ENCODE results near the gene CYBC1.

CYBC1 gene

GRCh38 chr17:82475458-82475857, 24.9 kb upstream of the CYBC1 start:
- no peaks in the 10 kb centered on the region for H3K4me1 ChIP-seq (ENCODE audit: control insufficient read depth, low read length)
- H3K36me3 ChIP-seq (ENCODE audit: control insufficient read depth, low read length) = peaks cover 62% of the 10 kb centered on the region
- H4K20me1 ChIP-seq (ENCODE audit: control insufficient read depth, insufficient read depth, low read depth, low read length) = no peaks in the 10 kb centered on the region
- H3K27ac ChIP-seq (ENCODE audit: low read depth, low read length) = no peak overlapping the region
- H3K9me2 ChIP-seq (replicated peaks; ENCODE audit: control insufficient read depth, low read length) = no peaks in the 10 kb centered on the region
- H3K4me2 ChIP-seq (ENCODE audit: low read length) = no peak overlapping the region
- no peaks in the 10 kb centered on the region for H3F3A ChIP-seq (ENCODE audit: control insufficient read depth, insufficient read depth)
- H3K79me2 ChIP-seq (ENCODE audit: control insufficient read depth, low read length) = no peaks in the 10 kb centered on the region
- no peaks in the 10 kb centered on the region for H3K27me3 ChIP-seq (ENCODE audit: control insufficient read depth, low read length)
- H3K4me3 ChIP-seq (ENCODE audit: low read length) = no peak overlapping the region
- H3K9me3 ChIP-seq (ENCODE audit: control insufficient read depth, insufficient read depth, low read length) = no peaks in the 10 kb centered on the region
- TF ChIP-seq EZH2phosphoT487 (IDR thresholded peaks at IDR 0.05; ENCODE audit: borderline replicate concordance, low read length) (no peak), CTCF (IDR thresholded peaks at IDR 0.05; ENCODE audit: low read depth, low read length, poor library complexity, severe bottlenecking) (no peak)

- Histone ChIP-seq H4K20me1 (ENCODE audit: control insufficient read depth, insufficient read depth, low read depth, low read length) (no peaks in the 10 kb centered on the region), H3K9me2 (replicated peaks; ENCODE audit: control insufficient read depth, low read length) (no peaks in the 10 kb centered on the region), H3K4me2 (ENCODE audit: low read length) (no peak overlapping the region), H3K4me3 (ENCODE audit: low read length) (no peak overlapping the region), H3F3A (ENCODE audit: control insufficient read depth, insufficient read depth) (no peaks in the 10 kb centered on the region), H3K79me2 (ENCODE audit: control insufficient read depth, low read length) (no peaks in the 10 kb centered on the region), H3K27me3 (ENCODE audit: control insufficient read depth, low read length) (no peaks in the 10 kb centered on the region), H3K27ac (ENCODE audit: low read depth, low read length) (no peak overlapping the region), H3K4me1 (ENCODE audit: control insufficient read depth, low read length) (no peaks in the 10 kb centered on the region), H3K36me3 (ENCODE audit: control insufficient read depth, low read length) (peaks cover 56% of the 10 kb centered on the region), H3K9me3 (ENCODE audit: control insufficient read depth, insufficient read depth, low read length) (no peaks in the 10 kb centered on the region)
- no peak for TF ChIP-seq CTCF (IDR thresholded peaks at IDR 0.05; ENCODE audit: low read depth, low read length, poor library complexity, severe bottlenecking)
Measured at GRCh38 chr17:82474223-82475010, 23.9 kb upstream of the CYBC1 start.

GRCh38 chr17:82470065-82470464, 19.5 kb upstream of the CYBC1 start:
- no peaks in the 10 kb centered on the region for H3K79me2 ChIP-seq (ENCODE audit: control insufficient read depth, low read length)
- no peak for TF ChIP-seq EZH2phosphoT487 (IDR thresholded peaks at IDR 0.05; ENCODE audit: borderline replicate concordance, low read length)
- no peak for TF ChIP-seq CTCF (IDR thresholded peaks at IDR 0.05; ENCODE audit: low read depth, low read length, poor library complexity, severe bottlenecking)
- H3F3A ChIP-seq (ENCODE audit: control insufficient read depth, insufficient read depth) = no peaks in the 10 kb centered on the region
- H3K4me1 ChIP-seq (ENCODE audit: control insufficient read depth, low read length) = no peaks in the 10 kb centered on the region
- no peak overlapping the region for H3K27ac ChIP-seq (ENCODE audit: low read depth, low read length)
- H4K20me1 ChIP-seq (ENCODE audit: control insufficient read depth, insufficient read depth, low read depth, low read length) = no peaks in the 10 kb centered on the region
- H3K27me3 ChIP-seq (ENCODE audit: control insufficient read depth, low read length) = no peaks in the 10 kb centered on the region
- H3K4me3 ChIP-seq (ENCODE audit: low read length) = no peak overlapping the region
- H3K9me2 ChIP-seq (replicated peaks; ENCODE audit: control insufficient read depth, low read length) = no peaks in the 10 kb centered on the region
- H3K4me2 ChIP-seq (ENCODE audit: low read length) = no peak overlapping the region
- peaks cover 68% of the 10 kb centered on the region for H3K36me3 ChIP-seq (ENCODE audit: control insufficient read depth, low read length)
- no peaks in the 10 kb centered on the region for H3K9me3 ChIP-seq (ENCODE audit: control insufficient read depth, insufficient read depth, low read length)
